Thyroid gland (tissue), 4 donors: ENCODE results near the gene RANBP10. TPM values are rescaled to one million over a fixed set of nuclear protein-coding genes. Genes with fewer than 3 reads are reported as not detected.

Source experiments
- DNase-seq, 2 donors: peaks; one replicate each; pipeline ENCODE4 v3.0.0-alpha.2; 2019
- H3K27ac ChIP-seq, 3 donors: fragments of 200-600 bp; sonication (generic); 1 replicate in 2 of 3; 2 replicates in 1 of 3; pipeline ENCODE4 v1.5.1; 2016 to 2019; ENCODE audit warnings: mild to moderate bottlenecking in 1 of 3, moderate library complexity in 1 of 3
- H3K27me3 ChIP-seq: fragments of 200-600 bp; sonication (generic); one replicate; pipeline ENCODE4 v1.5.1; 2019
- H3K36me3 ChIP-seq, 2 donors: fragments of 200-600 bp; sonication (generic); one replicate each; pipeline ENCODE4 v1.5.1; 2016 to 2019
- H3K4me1 ChIP-seq, 2 donors: fragments of 200-600 bp; sonication (generic); one replicate each; pipeline ENCODE4 v1.5.1; 2017 to 2019
- H3K4me3 ChIP-seq, 3 donors: fragments of 200-600 bp; sonication (generic); replicated peaks in 1 of 3; 1 replicate in 2 of 3; 2 replicates in 1 of 3; pipeline ENCODE4 v1.5.1; 2016; ENCODE audit warnings: mild to moderate bottlenecking in 1 of 3
- H3K9me3 ChIP-seq: fragments of 200-600 bp; sonication (generic); one replicate; pipeline ENCODE4 v1.5.1; 2017
- CTCF ChIP-seq, 6 experiments: fragments of 200-600 bp in 3 of 6; fragments of 450-650 bp in 3 of 6; sonication (generic) in 3 of 6; IDR thresholded peaks; one replicate each; pipeline ENCODE4 v1.5.1; 2016 to 2019; ENCODE audit warnings: antibody characterized with exemption in 6 of 6, mild to moderate bottlenecking in 2 of 6, inconsistent platforms in 1 of 6, moderate library complexity in 1 of 6
- POLR2A ChIP-seq, 2 donors: fragments of 450-650 bp; IDR thresholded peaks; one replicate each; pipeline ENCODE4 v1.6.1; 2017; ENCODE audit warnings: antibody characterized with exemption in 2 of 2, mild to moderate bottlenecking in 2 of 2, moderate library complexity in 1 of 2
- WGBS, 2 donors: methylation state at CpG; one replicate each; pipeline ENCODE4 v1.1.5; 2017; 5-methylcytosine and 5-hydroxymethylcytosine counted together
- intact Hi-C: fragments of 100-400 bp; cut with DNase I; formaldehyde crosslinking; loops from one replicate; pipeline ENCODE4 v1.15.1; 2023
- total RNA-seq, 4 donors: library from RNA; depleted of rRNA; stranded (reverse); fragments of >200 nt; gene quantifications; one replicate each; pipeline ENCODE4 v1.2.3, GENCODE V29; 2016

RANBP10 gene
- total RNA-seq, 4 donors from 2014 or later = 9.2 to 13.0 (median 11.0) TPM

- no peak for TF ChIP-seq CTCF (IDR thresholded peaks at IDR 0.05)
- no peak for TF ChIP-seq POLR2A (IDR thresholded peaks at IDR 0.05)
- intact Hi-C loops = no loop called here
Observed at GRCh38 chr16:67833030-67833414, 26.7 kb upstream of the RANBP10 start.

DNA sequence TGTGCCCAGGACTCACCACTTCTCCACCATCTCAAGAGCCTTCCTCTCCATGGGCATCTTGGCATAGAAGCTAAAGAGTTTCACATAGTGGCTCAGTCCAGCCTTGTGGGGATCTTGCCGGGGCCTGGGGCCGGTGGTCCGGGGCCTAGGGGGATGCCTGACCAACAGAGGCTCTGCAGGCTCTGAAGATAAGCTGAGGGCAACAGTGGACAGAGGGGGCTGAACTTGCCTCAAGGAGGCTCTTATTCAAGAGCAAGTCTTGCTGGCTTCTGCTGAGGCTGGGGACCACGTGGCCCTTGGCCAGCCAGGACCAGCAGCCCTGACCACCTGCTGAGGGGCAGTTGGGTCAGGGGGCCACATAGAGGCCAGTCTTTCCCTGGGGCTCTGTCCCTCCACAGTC is 22.3 kb upstream of the RANBP10 start:
- intact Hi-C loops = no loop called here
- DNase-seq = no peak
- no peaks in the 10 kb centered on the region for H3K9me3 ChIP-seq
- WGBS, 2 donors = 96 to 100% methylated on average over 1 to 4 of the region's 4 CpGs
- TF ChIP-seq CTCF (IDR thresholded peaks at IDR 0.05) (no peak), POLR2A (IDR thresholded peaks at IDR 0.05) (no peak)
- H3K36me3 ChIP-seq = peaks cover 8 to 14% of the 10 kb centered on the region in 2 donors
- H3K27me3 ChIP-seq = no peaks in the 10 kb centered on the region
- H3K4me1 ChIP-seq = peaks cover 8% of the 10 kb centered on the region in 2 donors
- no peak overlapping the region for H3K4me3 ChIP-seq
- H3K27ac ChIP-seq = no peak overlapping the region

More at GRCh38 chr16:67833030-67833414, 26.7 kb upstream of the RANBP10 start:
- WGBS, 2 donors = 0 to 10% methylated on average over 1 to 3 of the region's 3 CpGs
- Histone ChIP-seq H3K36me3 (peaks cover 8 to 14% of the 10 kb centered on the region in 2 donors), H3K27me3 (no peaks in the 10 kb centered on the region), H3K27ac (peak overlapping the region in 2 of 3 donors; percentile 41 to 43), H3K4me3 (peak overlapping the region; percentile 33 to 71 (median 68)), H3K4me1 (peaks cover 8 to 13% of the 10 kb centered on the region in 2 donors), H3K9me3 (no peaks in the 10 kb centered on the region)
- no peak for DNase-seq

GRCh38 chr16:67825906-67826305 is 19.5 kb upstream of the RANBP10 start:
- intact Hi-C loops = no loop called here
- Histone ChIP-seq H3K36me3 (peaks cover 4 to 14% of the 10 kb centered on the region in 2 donors), H3K27ac (no peak overlapping the region), H3K9me3 (no peaks in the 10 kb centered on the region), H3K4me1 (no peaks in the 10 kb centered on the region), H3K4me3 (no peak overlapping the region), H3K27me3 (no peaks in the 10 kb centered on the region)
- TF ChIP-seq POLR2A (IDR thresholded peaks at IDR 0.05) = no peak
- no peak for TF ChIP-seq CTCF (IDR thresholded peaks at IDR 0.05)
- DNase-seq = no peak
- WGBS, 2 donors = 97 to 100% methylated on average over 1 to 7 of the region's 14 CpGs

DNA sequence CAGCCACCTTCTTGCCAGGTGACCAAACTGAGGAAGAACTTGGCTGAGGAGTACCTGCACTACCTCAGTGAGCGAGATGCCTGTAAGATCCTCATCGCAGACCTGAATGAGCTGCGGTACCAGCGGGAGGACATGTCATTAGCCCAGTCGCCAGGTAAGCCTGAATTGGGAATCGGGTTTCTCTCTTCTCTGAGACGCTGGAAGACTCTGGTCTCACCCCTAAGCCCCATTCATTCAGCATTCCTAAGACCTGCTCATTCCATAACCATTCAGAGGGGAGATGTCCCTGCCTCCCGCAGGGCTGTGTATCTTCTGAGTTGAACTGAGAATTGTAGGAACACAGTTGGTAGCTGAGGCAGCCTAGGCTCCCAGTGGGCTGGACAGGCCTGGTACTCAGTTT is 18.8 kb upstream of the RANBP10 start:
- TF ChIP-seq CTCF (IDR thresholded peaks at IDR 0.05) (no peak), POLR2A (IDR thresholded peaks at IDR 0.05) (no peak)
- H3K27ac ChIP-seq = no peak overlapping the region
- H3K36me3 ChIP-seq = peaks cover 4 to 10% of the 10 kb centered on the region in 2 donors
- H3K9me3 ChIP-seq = no peaks in the 10 kb centered on the region
- intact Hi-C loops = no loop called here
- WGBS, 2 donors = 76 to 80% methylated on average over 5 of the region's 8 CpGs
- H3K27me3 ChIP-seq = no peaks in the 10 kb centered on the region
- no peaks in the 10 kb centered on the region for H3K4me1 ChIP-seq
- no peak overlapping the region for H3K4me3 ChIP-seq
- DNase-seq = no peak

DNA sequence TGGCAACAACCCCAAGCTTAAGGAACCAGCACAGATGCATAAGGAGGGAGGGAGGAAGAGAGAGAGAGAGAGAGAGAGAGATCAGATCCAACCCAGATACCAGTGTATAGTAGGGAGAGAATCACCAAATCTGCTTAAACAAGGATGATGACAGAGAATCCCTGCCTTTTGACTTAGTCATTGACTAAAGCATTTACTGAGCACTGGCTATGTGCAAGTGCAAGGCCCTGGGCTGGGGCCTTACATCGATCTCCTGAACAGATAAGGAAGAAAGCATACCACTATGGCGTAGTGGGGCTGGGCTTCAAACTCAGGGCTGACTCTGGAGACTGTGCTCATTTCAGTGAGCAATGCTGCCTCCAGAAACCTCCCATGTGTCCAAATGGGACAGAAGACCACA is 16.2 kb upstream of the RANBP10 start:
- no peaks in the 10 kb centered on the region for H3K9me3 ChIP-seq
- H3K4me3 ChIP-seq = no peak overlapping the region
- no peak for DNase-seq
- H3K36me3 ChIP-seq = no peaks in the 10 kb centered on the region
- TF ChIP-seq CTCF (IDR thresholded peaks at IDR 0.05) (no peak), POLR2A (IDR thresholded peaks at IDR 0.05) (no peak)
- intact Hi-C loops = no loop called here
- 85 to 96% methylated on average over 2 of the region's 2 CpGs for WGBS, 2 donors
- H3K27ac ChIP-seq = no peak overlapping the region
- no peaks in the 10 kb centered on the region for H3K4me1 ChIP-seq
- H3K27me3 ChIP-seq = no peaks in the 10 kb centered on the region
